Aortic smooth muscle cell (primary cell): ENCODE data around the gene PCBP1. TPM values are rescaled to one million over a fixed set of nuclear protein-coding genes. Genes with fewer than 3 reads are reported as not detected.

ENCODE experiments used
- total RNA-seq: library from RNA; depleted of rRNA; stranded (reverse); fragments of >200 nt; gene quantifications from 2 replicates; pipeline ENCODE4 v1.2.3, GENCODE V29; 2014

Gene PCBP1
- total RNA-seq: 26.3 and 40.6 TPM in 2 replicates

DNA sequence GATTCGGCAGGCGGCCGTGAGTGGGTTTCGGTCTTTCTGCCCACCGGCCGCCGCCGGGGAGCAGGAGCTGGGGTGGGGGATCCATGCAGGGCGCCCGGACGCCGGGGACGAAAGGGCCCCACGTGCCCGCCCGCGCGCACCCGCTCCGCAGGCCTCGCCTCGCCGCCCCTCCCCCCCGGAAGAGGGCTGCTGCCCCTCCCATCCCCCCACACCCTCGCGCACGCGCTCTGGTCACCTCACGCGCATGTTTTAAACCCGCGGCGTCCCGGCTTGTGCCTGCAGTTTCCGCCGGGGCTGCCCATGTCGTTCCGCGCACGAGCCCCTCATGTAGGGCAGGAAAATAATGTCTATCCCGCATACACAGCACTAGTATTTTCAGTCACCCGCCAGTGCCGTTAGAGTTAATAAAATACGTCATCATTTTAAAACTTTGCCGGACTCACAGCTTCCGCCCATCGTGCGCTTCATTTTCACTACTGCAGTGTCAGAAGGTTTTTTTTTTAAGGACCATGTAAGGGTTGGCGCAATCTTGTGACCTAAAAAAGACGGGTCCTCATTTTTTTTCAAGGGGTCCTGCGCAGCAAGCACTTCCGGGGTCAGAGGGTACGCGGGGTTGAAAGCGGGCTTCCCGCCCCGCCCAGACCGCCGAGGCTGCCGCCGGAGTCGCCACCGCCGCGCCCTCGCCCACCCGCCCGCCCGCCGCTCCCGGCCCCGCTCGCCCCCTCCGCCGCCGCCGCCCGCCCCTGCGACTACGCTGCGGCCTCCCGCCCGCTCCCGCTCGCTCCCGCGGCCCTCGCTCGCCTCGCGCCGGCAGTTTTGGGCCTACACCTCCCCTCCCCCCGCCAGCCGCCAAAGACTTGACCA, at the start of gene PCBP1:
PCBP1 (plus strand) TSS at position 640 of the 864 bp plus-strand sequence. CDS start 267 bp downstream, outside the sequence.

Other genes with a start within 250 kb of the PCBP1 start
- 37.8 and 38.0 TPM in 2 replicates for gene SNRNP27, start 193.5 kb upstream of the PCBP1 start, total RNA-seq
- 6.3 and 7.5 TPM in 2 replicates for gene MXD1, start 172.4 kb upstream of the PCBP1 start, total RNA-seq
- gene ASPRV1, start 125.8 kb upstream of the PCBP1 start, total RNA-seq: 0.31 and 0.53 TPM in 2 replicates
- gene C2orf42, start 103.5 kb downstream of the PCBP1 start, total RNA-seq: 16.0 and 18.0 TPM in 2 replicates
- gene TIA1, start 161.2 kb downstream of the PCBP1 start, total RNA-seq: 93.3 and 123 TPM in 2 replicates
- gene PCYOX1, start 170.7 kb downstream of the PCBP1 start, total RNA-seq: 73.5 and 91.5 TPM in 2 replicates
- 151 and 215 TPM in 2 replicates for gene SNRPG, start 206.3 kb downstream of the PCBP1 start, total RNA-seq
- 19.7 and 22.2 TPM in 2 replicates for gene FAM136A, start 214.6 kb downstream of the PCBP1 start, total RNA-seq